WTC11 (cell line): ENCODE results near the gene ERBB2. TPM values are rescaled to one million over a fixed set of nuclear protein-coding genes. Genes with fewer than 3 reads are reported as not detected.
A peak's percentile ranks its signal among the peaks of the same experiment; 100 is the strongest.

Experiments
- ATAC-seq: fragments of 200-7000 bp; cut with Tn5 transposase; 2 replicates; pipeline ENCODE4 v1.10.0; 2021; ENCODE audit warnings: mild to moderate bottlenecking, moderate library complexity
- CTCF ChIA-PET: fragments of 300-600 bp; sonication (Branson Sonifier 250); formaldehyde crosslinking; loops from one replicate; lab custom pipeline; 2021; ENCODE audit warnings: antibody characterized with exemption; lab: Charles Lee
- POLR2A ChIA-PET: fragments of 350-600 bp; sonication (Branson Sonifier 250); formaldehyde crosslinking; loops from one replicate; lab custom pipeline; 2021; ENCODE audit warnings: antibody characterized with exemption; lab: Charles Lee
- DNase-seq: peaks from one replicate; pipeline ENCODE4 v3.0.0; 2021; ENCODE audit warnings: low spot score
- H3K27ac Mint-ChIP-seq: 2 replicates; pipeline ENCODE4 v1.8.0; 2021; ENCODE audit warnings: mixed read lengths
- H3K27me3 Mint-ChIP-seq: 2 replicates; pipeline ENCODE4 v1.8.0; 2021; ENCODE audit warnings: low read depth, mild to moderate bottlenecking, moderate library complexity, mixed read lengths
- H3K36me3 Mint-ChIP-seq: 2 replicates; pipeline ENCODE4 v1.8.0; 2021; ENCODE audit warnings: mixed read lengths
- H3K4me1 Mint-ChIP-seq: 2 replicates; pipeline ENCODE4 v1.8.0; 2022; ENCODE audit warnings: mixed read lengths
- H3K4me3 Mint-ChIP-seq: 2 replicates; pipeline ENCODE4 v1.8.0; 2021; ENCODE audit warnings: mild to moderate bottlenecking, moderate library complexity, mixed read lengths
- H3K9me3 Mint-ChIP-seq: 2 replicates; pipeline ENCODE4 v1.8.0; 2021; ENCODE audit warnings: mixed read lengths
- ATF1 ChIP-seq: sonication (generic); formaldehyde crosslinking; IDR thresholded peaks from 2 replicates; pipeline ENCODE4 v1.8.1; 2023; ENCODE audit warnings: mild to moderate bottlenecking, moderate library complexity, missing genetic modification reagents
- GRHL2 ChIP-seq: fragments of 250-450 bp; sonication (Bioruptor Pico); IDR thresholded peaks from 2 replicates; pipeline ENCODE4 v1.8.0; 2022; ENCODE audit warnings: mild to moderate bottlenecking, moderate library complexity; ENCODE audit not compliant: insufficient replicate concordance, severe bottlenecking
- GTF2I ChIP-seq: fragments of 250-450 bp; sonication (Bioruptor Pico); conservative IDR thresholded peaks from 2 replicates; pipeline ENCODE4 v1.4.0; 2021; ENCODE audit warnings: mild to moderate bottlenecking
- JUN ChIP-seq: sonication (generic); formaldehyde crosslinking; IDR thresholded peaks from 2 replicates; pipeline ENCODE4 v1.8.0; 2023; ENCODE audit warnings: mild to moderate bottlenecking, missing genetic modification reagents
- OVOL2 ChIP-seq: fragments of 250-450 bp; sonication (Bioruptor Pico); IDR thresholded peaks from 2 replicates; pipeline ENCODE4 v1.9.0; 2021; ENCODE audit warnings: mild to moderate bottlenecking, borderline replicate concordance
- RELA ChIP-seq: sonication (generic); formaldehyde crosslinking; IDR thresholded peaks from 2 replicates; pipeline ENCODE4 v1.8.1; 2022; ENCODE audit warnings: missing genetic modification reagents, mild to moderate bottlenecking, borderline replicate concordance
- TCF7 ChIP-seq: sonication (generic); formaldehyde crosslinking; IDR thresholded peaks from 2 replicates; pipeline ENCODE4 v1.8.0; 2022; ENCODE audit warnings: mild to moderate bottlenecking, low read depth, missing genetic modification reagents, moderate library complexity
- ZNF263 ChIP-seq: sonication (generic); formaldehyde crosslinking; IDR thresholded peaks from 2 replicates; pipeline ENCODE4 v1.8.1; 2022; ENCODE audit warnings: low read depth, mild to moderate bottlenecking, moderate library complexity, missing genetic modification reagents
- ZNF416 ChIP-seq: fragments of 250-450 bp; sonication (Bioruptor Pico); IDR thresholded peaks from 2 replicates; pipeline ENCODE4 v1.9.0; 2021; ENCODE audit warnings: mild to moderate bottlenecking, inconsistent platforms
- ZNF671 ChIP-seq: fragments of 250-450 bp; sonication (Bioruptor Pico); IDR thresholded peaks from 2 replicates; pipeline ENCODE4 v1.8.0; 2021; ENCODE audit warnings: mild to moderate bottlenecking
- total RNA-seq: library from RNA; stranded (reverse); gene quantifications from 3 replicates; pipeline ENCODE4 v1.2.3, GENCODE V29; 2021
- TF ChIP-seq, protein P1 (sequence below): sonication (generic); formaldehyde crosslinking; IDR thresholded peaks from 2 replicates; pipeline ENCODE4 v1.8.0; 2023; ENCODE audit warnings: mild to moderate bottlenecking, missing genetic modification reagents
- TF ChIP-seq, protein P2 (sequence below): sonication (generic); formaldehyde crosslinking; IDR thresholded peaks from 2 replicates; pipeline ENCODE4 v1.8.0; 2022; ENCODE audit warnings: mild to moderate bottlenecking, missing genetic modification reagents
- TF ChIP-seq, protein P3 (sequence below): sonication (generic); formaldehyde crosslinking; IDR thresholded peaks from 2 replicates; pipeline ENCODE4 v1.8.1; 2023; ENCODE audit warnings: mild to moderate bottlenecking, missing genetic modification reagents, borderline replicate concordance
- TF ChIP-seq, protein P4 (sequence below): sonication (generic); formaldehyde crosslinking; IDR thresholded peaks from 2 replicates; pipeline ENCODE4 v1.8.1; 2022; ENCODE audit warnings: low read depth, missing genetic modification reagents, borderline replicate concordance
- TF ChIP-seq, protein P5 (sequence below): sonication (generic); formaldehyde crosslinking; IDR thresholded peaks from 2 replicates; pipeline ENCODE4 v1.8.1; 2023; ENCODE audit warnings: mild to moderate bottlenecking, missing genetic modification reagents, moderate library complexity
- TF ChIP-seq, protein P6 (sequence below): fragments of 250-450 bp; sonication (Bioruptor Pico); conservative IDR thresholded peaks from 2 replicates; pipeline ENCODE4 v1.9.0; 2021; ENCODE audit warnings: mild to moderate bottlenecking

ERBB2 gene
- total RNA-seq, 1 experiment from 2014 or later = 209 TPM

DNA sequence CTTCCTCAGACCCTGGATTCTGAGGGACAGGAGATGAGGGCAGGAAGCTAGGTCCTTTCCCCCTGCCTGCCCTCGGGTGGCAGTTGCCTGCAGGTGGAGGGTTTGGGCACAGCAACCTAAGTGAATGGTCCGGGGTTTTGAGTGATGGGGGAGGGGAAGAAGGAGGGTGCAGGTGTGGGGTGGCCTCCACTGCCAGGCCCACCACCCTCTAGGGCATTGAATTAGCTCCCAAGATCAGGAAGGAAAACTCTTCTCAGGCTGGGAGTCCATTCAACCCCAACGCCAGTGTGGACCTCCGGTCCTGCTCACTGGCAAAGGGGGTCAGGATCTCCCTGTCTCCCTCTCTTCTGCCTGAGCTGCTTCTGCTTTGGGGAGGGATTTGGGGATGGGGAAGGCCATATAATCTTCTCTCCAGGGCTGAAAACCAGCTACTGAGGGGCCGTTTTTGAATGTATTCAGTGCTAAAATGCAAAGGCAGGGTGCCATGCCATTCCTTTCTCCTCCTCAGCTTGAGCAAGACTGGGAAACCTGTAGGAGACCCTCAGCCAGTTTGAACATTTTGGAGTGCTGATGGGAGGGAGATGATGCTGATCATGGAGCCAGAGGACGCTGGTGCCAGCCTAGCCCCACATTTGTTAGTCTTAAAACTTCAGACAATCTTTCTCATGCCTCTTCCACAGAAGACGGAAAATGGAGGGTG is 56.7 kb downstream of the ERBB2 start:
- ChIA-PET CTCF (interaction anchor here (0.7 to 9.2 kb wide), 8 partner anchors 24 to 135 kb away, joined by 3 to 130 read pairs (median 13); partner anchors contain the start of genes MIEN1 and PGAP3), POLR2A (interaction anchor here (1.9 kb wide), 1 partner anchor 17 kb away, joined by 6 read pairs; no protein-coding TSS in a partner anchor)
- H3K27ac Mint-ChIP-seq = no peak overlapping the region
- no peak overlapping the region for H3K4me3 Mint-ChIP-seq
- DNase-seq (no peak), ATAC-seq (no peak)
- H3K4me1 Mint-ChIP-seq = peaks cover 36% of the 10 kb centered on the region
- no peaks in the 10 kb centered on the region for H3K9me3 Mint-ChIP-seq
- TF ChIP-seq GTF2I (CRISPR knock-in tag) = no peak
- TF ChIP-seq, protein P1, sequence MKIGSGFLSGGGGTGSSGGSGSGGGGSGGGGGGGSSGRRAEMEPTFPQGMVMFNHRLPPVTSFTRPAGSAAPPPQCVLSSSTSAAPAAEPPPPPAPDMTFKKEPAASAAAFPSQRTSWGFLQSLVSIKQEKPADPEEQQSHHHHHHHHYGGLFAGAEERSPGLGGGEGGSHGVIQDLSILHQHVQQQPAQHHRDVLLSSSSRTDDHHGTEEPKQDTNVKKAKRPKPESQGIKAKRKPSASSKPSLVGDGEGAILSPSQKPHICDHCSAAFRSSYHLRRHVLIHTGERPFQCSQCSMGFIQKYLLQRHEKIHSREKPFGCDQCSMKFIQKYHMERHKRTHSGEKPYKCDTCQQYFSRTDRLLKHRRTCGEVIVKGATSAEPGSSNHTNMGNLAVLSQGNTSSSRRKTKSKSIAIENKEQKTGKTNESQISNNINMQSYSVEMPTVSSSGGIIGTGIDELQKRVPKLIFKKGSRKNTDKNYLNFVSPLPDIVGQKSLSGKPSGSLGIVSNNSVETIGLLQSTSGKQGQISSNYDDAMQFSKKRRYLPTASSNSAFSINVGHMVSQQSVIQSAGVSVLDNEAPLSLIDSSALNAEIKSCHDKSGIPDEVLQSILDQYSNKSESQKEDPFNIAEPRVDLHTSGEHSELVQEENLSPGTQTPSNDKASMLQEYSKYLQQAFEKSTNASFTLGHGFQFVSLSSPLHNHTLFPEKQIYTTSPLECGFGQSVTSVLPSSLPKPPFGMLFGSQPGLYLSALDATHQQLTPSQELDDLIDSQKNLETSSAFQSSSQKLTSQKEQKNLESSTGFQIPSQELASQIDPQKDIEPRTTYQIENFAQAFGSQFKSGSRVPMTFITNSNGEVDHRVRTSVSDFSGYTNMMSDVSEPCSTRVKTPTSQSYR (CRISPR knock-in tag) = peak; percentile 45; the same call in 1 of the 2 replicates
- TF ChIP-seq, protein P2, sequence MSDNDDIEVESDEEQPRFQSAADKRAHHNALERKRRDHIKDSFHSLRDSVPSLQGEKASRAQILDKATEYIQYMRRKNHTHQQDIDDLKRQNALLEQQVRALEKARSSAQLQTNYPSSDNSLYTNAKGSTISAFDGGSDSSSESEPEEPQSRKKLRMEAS (CRISPR knock-in tag) = 0 out of 2 replicates have a peak, but pooled peaks have one; percentile 23
- TF ChIP-seq, protein P3, sequence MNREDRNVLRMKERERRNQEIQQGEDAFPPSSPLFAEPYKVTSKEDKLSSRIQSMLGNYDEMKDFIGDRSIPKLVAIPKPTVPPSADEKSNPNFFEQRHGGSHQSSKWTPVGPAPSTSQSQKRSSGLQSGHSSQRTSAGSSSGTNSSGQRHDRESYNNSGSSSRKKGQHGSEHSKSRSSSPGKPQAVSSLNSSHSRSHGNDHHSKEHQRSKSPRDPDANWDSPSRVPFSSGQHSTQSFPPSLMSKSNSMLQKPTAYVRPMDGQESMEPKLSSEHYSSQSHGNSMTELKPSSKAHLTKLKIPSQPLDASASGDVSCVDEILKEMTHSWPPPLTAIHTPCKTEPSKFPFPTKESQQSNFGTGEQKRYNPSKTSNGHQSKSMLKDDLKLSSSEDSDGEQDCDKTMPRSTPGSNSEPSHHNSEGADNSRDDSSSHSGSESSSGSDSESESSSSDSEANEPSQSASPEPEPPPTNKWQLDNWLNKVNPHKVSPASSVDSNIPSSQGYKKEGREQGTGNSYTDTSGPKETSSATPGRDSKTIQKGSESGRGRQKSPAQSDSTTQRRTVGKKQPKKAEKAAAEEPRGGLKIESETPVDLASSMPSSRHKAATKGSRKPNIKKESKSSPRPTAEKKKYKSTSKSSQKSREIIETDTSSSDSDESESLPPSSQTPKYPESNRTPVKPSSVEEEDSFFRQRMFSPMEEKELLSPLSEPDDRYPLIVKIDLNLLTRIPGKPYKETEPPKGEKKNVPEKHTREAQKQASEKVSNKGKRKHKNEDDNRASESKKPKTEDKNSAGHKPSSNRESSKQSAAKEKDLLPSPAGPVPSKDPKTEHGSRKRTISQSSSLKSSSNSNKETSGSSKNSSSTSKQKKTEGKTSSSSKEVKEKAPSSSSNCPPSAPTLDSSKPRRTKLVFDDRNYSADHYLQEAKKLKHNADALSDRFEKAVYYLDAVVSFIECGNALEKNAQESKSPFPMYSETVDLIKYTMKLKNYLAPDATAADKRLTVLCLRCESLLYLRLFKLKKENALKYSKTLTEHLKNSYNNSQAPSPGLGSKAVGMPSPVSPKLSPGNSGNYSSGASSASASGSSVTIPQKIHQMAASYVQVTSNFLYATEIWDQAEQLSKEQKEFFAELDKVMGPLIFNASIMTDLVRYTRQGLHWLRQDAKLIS (CRISPR knock-in tag) = no peak
- H3K27me3 Mint-ChIP-seq = peaks cover 19% of the 10 kb centered on the region
- H3K36me3 Mint-ChIP-seq = no peaks in the 10 kb centered on the region

DNA sequence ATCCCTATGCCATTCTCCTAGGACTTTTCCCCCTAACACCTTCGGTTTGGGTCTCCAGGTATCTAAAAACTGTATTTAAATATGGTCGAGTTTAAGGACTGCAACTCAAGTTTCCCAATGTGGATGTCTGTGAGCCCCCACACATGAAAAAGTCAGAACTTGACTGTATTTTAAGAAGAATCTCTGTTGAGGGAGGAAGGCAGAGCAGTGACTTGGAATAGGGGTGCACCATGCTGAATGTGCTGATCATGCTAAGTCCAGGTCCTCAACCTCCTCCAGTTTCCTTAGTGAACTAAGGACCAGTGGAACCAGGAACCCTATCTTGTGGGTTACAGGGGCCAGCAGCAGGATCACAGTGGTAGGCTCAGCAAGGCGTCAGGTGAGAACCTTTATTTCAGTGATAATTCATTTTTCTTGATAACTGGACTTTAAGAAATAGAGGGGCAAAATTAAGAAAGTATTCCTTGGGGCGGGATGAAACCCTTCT is 57.4 kb downstream of the ERBB2 start:
- POLR2A ChIA-PET = interaction anchor here (1.9 kb wide), 1 partner anchor 18 kb away, joined by 6 read pairs; no protein-coding TSS in a partner anchor
- DNase-seq (no peak), ATAC-seq (no peak)
- Mint-ChIP-seq H3K4me3 (no peak overlapping the region), H3K27me3 (peaks cover 19% of the 10 kb centered on the region), H3K4me1 (peaks cover 30% of the 10 kb centered on the region), H3K36me3 (no peaks in the 10 kb centered on the region), H3K27ac (no peak overlapping the region), H3K9me3 (no peaks in the 10 kb centered on the region)
- TF ChIP-seq, protein P4, sequence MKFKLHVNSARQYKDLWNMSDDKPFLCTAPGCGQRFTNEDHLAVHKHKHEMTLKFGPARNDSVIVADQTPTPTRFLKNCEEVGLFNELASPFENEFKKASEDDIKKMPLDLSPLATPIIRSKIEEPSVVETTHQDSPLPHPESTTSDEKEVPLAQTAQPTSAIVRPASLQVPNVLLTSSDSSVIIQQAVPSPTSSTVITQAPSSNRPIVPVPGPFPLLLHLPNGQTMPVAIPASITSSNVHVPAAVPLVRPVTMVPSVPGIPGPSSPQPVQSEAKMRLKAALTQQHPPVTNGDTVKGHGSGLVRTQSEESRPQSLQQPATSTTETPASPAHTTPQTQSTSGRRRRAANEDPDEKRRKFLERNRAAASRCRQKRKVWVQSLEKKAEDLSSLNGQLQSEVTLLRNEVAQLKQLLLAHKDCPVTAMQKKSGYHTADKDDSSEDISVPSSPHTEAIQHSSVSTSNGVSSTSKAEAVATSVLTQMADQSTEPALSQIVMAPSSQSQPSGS (CRISPR knock-in tag) = no peak
- CTCF ChIA-PET = interaction anchor here (0.7 to 5.4 kb wide), 4 partner anchors 24 to 135 kb away, joined by 3 to 130 read pairs (median 16); no protein-coding TSS in a partner anchor

DNA sequence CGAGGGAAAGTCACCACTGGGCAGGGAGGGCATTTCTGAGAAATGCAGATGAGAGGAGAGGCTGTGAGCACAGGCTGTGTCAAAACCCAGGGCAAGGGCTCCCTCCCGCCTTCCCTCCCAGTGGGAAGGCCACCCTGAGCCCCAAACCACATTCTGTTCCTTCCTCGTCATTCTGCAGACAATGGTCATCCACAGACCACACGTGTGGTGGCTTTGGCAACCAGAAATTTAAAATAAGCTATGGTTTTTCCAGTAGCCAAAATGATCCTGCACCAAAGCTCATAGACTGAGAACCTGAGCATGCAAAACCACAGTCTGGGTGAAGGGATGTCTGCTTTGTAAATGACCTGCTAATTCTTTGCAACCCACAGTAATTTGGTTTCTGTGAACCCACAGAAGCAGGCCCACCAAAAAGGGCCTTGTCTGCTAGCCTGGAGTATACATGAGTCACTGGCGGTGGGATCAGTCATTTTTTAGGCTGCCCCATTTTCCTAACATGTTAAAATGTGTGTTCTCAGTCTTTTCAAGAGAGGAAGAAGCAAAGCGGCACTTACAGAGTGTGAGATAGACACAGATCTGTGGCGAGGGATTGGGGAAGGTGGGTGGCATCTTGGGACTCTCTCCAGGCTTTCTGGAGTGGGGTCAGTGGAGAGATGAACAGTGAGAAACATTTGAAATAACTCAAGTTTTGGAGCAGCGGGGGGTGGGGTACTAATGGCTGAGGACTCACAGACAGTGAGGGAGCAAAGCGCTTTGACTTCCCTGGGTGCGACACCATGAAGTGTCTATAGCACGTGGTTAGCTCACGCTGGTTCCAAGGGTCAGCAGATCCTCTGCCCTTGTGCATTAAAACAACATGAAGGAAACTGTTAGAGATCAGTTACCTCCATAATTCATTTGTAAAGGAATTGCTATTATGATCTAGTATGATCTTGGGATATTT is 58.3 kb downstream of the ERBB2 start:
- H3K36me3 Mint-ChIP-seq = no peaks in the 10 kb centered on the region
- peaks cover 15% of the 10 kb centered on the region for H3K27me3 Mint-ChIP-seq
- ChIA-PET POLR2A (no interaction called here), CTCF (interaction anchor here (0.5 to 2.6 kb wide), 5 partner anchors 28 to 214 kb away, joined by 3 to 11 read pairs (median 4); partner anchors contain the start of gene MIEN1)
- no peak for DNase-seq
- H3K4me1 Mint-ChIP-seq = peaks cover 20% of the 10 kb centered on the region
- H3K4me3 Mint-ChIP-seq = no peak overlapping the region
- H3K27ac Mint-ChIP-seq = no peak overlapping the region
- no peaks in the 10 kb centered on the region for H3K9me3 Mint-ChIP-seq
- no peak for ATAC-seq
- TF ChIP-seq GRHL2 (CRISPR knock-in tag) (no peak), ZNF671 (CRISPR knock-in tag) (no peak), TCF7 (CRISPR knock-in tag) (no peak), ATF1 (CRISPR knock-in tag) (no peak), ZNF416 (CRISPR knock-in tag) (no peak), JUN (CRISPR knock-in tag) (no peak), RELA (CRISPR knock-in tag) (no peak), OVOL2 (CRISPR knock-in tag) (no peak), ZNF263 (CRISPR knock-in tag) (no peak)
- TF ChIP-seq, protein P5, sequence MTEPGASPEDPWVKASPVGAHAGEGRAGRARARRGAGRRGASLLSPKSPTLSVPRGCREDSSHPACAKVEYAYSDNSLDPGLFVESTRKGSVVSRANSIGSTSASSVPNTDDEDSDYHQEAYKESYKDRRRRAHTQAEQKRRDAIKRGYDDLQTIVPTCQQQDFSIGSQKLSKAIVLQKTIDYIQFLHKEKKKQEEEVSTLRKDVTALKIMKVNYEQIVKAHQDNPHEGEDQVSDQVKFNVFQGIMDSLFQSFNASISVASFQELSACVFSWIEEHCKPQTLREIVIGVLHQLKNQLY (CRISPR knock-in tag) = no peak
- TF ChIP-seq, protein P6, sequence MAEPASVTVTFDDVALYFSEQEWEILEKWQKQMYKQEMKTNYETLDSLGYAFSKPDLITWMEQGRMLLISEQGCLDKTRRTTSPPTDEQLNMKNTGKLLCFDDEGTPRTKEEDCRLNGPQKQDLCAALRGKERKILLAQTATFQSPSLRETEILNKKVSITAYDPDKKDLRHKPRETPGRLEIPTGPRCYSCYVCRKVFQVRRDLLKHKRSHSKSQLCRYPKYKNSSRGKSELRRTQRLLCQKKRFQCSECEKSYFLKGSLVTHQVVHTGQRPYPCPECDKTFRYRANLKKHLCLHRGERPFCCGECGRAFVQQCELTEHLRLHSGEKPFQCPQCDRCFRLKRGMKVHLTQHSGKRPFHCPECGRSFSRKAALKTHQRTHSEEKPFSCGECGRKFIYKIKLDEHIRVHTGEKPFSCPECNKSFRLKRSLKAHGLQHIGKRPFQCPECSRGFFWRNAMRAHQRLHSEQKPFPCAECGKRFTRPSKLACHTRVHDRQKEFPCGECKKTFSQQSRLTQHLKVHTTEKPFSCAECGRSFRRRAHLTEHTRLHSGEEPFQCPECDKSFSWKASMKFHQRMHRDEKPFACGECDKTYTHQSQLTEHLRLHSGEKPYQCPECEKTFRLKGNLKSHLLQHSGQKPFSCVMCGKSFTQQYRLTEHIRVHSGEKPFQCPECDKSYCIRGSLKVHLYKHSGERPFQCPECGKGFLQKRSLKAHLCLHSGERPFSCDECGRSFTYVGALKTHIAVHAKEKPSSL (CRISPR knock-in tag) = no peak
